ENCODE results near the gene TBL1XR1.

DNA sequence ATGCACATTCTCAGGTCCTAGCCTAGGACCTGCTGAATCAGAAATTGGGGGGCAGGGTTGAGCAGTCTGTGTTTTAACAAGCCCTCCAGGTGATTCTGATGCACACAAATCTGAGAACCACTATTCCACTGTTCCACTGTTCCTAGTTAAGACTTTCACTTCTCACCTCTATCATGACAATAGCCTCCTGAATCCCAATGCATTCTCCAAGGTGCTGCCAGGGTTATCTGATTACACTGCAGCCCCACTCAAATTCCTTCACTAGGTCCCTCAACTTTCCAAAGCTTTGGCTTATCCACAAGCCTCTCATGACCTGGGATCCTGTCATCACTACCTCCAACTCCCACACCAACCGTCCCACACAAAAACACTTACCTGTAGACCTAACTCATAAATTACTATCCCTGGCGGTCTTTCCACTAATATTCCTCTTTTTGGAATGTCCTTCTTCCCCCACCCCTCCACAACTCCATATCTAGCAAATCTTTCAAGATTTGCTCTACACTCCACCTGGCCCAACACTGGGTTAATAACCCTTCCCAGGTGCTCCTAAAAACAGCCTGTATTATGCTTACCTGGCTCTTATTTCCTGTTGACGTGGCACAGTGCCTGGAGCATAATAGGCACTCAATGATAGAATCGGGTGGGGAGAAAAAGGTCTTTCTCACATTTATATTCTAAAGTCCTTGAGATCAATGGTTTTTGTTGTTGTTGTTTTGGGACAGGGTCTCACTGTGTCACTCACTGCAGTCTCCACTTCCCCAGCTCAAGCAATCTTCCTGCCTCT lies 27.2 kb downstream of the TBL1XR1 start:
- TF ChIP-seq JUN (IDR thresholded peaks at IDR 0.05; ENCODE audit: borderline replicate concordance, insufficient read depth, insufficient read length, low read depth) (no peak), EZH2 (IDR thresholded peaks at IDR 0.05; ENCODE audit: borderline replicate concordance, low read depth, low read length, severe bottlenecking) (no peak), GATA2 (IDR thresholded peaks at IDR 0.05; ENCODE audit: insufficient read depth, insufficient read length, low read depth, low read length) (no peak), POLR2AphosphoS5 (IDR thresholded peaks at IDR 0.05; ENCODE audit: insufficient read depth, low read depth, low read length) (no peak)
- TF ChIP-seq, protein P1, sequence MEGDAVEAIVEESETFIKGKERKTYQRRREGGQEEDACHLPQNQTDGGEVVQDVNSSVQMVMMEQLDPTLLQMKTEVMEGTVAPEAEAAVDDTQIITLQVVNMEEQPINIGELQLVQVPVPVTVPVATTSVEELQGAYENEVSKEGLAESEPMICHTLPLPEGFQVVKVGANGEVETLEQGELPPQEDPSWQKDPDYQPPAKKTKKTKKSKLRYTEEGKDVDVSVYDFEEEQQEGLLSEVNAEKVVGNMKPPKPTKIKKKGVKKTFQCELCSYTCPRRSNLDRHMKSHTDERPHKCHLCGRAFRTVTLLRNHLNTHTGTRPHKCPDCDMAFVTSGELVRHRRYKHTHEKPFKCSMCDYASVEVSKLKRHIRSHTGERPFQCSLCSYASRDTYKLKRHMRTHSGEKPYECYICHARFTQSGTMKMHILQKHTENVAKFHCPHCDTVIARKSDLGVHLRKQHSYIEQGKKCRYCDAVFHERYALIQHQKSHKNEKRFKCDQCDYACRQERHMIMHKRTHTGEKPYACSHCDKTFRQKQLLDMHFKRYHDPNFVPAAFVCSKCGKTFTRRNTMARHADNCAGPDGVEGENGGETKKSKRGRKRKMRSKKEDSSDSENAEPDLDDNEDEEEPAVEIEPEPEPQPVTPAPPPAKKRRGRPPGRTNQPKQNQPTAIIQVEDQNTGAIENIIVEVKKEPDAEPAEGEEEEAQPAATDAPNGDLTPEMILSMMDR (IDR thresholded peaks at IDR 0.05; ENCODE audit: extremely low read depth in 1 of 2, insufficient read depth in 1 of 2, low read depth in 1 of 2, low read length in 2 of 2), result no peak

All from endothelial cell of umbilical vein (primary cell).